ENCODE data around the gene FAM114A1.

FAM114A1 gene

DNA sequence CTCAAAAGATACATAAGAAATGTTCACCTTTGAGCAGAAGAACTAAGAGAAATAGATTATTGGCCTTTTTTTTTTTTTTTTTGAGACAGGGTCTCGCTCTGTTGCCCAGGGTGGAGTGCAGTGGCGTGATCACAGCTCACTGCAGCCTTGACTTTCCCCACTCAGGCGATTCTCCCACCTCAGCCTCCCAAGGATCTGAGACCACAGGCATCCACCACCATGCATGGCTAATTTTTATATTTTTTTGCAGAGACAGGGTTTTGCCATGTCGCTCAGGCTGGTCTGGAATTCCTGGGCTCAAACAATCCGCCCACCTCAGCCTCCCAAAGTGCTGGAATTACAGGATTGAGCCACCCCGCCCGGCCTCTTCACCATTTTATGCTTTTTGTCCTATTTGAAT is 8.1 kb upstream of the FAM114A1 start:
- no peak for DNase-seq

DNA sequence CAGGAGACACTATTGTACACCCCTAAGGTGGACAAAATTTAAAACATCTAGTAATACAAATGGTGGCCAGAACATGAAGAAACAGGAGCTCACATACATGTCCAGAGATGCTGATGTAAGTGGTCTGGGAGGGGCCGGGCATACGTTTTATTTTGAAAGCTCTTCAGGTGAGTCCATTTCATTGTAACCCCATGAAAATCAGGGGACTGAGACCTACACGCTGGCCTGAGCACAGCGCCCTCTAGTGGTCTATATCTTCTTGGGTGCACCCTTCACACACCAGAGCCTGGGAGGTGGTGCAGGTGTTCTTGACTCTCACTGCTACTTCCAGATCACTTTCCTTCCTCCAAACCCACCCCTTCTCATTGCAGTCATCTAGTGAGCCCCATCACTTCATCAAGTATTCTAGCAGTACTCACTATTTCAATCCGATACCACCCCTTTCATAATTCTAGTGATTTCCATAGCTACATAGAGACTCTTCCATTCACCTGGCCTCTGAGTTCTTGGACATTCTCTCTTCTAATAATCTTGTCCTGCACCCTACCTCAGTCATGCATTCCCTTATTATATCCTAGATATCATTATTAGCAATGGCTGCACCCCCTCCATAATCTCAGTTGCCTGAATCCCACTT is 6.7 kb upstream of the FAM114A1 start:
- DNase-seq: peak in 1 of 2 donors; percentile 10

DNA sequence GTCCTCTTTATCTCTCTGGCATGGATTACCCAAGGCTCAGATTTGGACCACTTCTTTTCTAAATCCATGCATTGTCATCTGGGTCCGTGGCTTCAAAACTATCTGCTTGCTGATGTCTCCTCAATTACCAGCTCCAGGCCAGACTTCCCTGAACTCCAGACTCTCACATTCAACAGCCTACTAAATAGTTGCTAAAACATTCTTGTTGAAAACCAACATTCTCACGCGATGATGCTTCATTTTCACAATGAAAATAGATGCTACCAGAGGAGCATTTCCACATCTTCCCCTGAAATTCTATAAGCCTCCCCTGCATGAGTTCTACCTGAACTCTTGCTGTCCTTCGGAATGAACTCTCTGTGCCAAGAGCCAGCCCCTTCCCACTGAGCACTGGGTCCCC is 5.8 kb upstream of the FAM114A1 start:
- DNase-seq: no peak

DNA sequence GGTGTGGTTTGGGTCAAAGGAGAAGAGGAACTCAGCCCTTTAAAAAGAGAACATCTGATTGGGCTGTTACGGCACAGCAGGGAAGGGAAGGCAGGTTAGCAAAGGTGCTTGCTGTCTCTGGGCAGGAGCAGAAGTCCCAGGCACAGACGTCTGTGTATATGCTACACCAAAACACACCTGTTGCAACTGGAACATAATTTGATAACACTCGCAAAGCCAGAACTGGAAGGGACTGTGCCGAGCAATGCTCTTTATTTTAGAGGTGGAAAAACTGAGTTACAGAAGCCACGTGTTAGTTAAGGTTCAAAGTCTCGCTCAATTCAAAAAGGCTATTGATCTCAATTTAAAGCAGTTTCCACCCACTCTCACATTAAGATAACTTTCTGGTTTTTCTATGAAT is 2.2 kb upstream of the FAM114A1 start:
- DNase-seq: no peak

DNA sequence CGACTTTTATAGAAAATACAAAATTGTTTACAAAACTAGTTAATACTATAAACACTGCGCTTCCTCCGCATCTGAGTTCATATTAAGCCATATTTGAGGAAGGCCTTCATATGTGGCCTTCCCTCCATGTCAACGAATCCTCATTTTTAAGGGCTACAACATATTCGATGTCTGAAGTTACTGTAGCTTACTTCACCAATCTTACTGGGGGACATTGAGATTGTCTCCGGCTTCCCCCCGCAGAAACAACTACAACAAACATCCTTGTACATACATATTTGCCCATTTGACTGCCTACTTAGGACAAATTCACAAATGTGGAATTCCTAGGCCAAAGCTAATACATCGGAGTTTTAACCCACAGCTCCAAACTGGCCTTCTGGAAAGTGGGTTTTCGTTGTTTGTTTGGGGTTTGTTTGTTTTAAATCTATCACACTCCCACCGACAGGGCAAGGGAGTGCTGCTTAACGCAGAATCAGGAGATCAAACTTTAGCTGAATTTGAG is 581 bp upstream of the FAM114A1 start:
- DNase-seq: no peak

DNA sequence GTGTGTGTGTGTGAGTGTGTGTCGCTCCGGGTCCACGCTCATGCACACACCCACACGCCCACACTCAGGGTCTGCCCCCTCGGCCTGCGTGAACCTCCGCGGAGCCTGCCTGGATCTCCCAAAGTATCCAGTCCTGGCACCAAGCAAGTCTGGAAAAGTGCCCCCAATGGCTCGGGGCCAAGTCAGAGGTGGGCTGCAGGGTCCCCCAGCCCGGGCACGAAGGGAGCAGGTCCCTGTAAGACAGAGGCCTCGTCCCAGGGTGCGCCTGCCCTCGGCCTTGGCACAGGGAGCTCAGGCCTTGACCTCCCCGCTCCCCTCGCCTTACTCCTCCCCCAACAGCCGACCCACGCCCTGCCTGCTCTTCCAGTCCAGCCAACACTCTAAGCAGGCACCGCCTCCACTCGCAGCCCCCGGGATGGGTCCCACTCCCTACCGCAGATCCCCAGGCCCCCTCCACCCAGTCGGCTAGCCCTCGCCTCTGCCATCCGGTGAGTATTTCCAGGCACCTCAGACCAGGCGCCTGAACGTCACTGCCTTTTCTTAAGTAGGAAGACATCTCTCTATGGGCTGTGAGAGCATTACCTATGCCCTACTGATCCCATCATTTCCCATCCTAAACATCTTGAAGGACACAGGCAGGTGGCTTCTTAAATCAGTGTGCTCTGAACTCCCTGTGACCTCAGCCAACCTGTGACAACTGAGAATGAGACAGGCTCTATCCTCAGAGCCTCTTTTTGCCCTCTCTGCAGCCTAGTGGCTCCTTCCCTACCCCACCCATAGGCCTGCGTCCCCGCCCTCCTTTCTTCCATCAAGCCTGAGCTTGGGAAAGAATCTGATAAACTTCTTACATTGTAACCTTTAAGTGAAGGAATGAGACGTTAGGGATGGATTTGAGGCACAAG is 704 bp downstream of the FAM114A1 start:
- DNase-seq: no peak

DNA sequence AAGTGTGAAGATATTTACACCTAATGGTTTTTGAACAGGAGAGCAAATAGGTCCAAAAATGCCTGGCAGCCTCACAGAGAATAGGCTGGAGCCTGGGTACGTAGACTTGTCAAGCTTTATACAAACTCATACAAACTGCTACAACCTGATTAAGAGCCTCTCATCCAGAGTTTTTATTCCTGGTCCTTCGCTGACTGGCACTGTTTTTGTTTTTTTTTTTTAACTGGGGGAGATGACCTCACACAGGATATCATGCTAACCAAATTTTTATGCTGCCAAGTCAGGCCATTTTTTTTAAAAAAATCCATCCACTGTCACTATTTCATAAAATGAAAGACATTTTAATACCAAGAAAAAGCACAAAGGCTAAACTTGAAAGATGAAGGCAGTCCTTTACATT is 1.9 kb downstream of the FAM114A1 start:
- DNase-seq: no peak

DNA sequence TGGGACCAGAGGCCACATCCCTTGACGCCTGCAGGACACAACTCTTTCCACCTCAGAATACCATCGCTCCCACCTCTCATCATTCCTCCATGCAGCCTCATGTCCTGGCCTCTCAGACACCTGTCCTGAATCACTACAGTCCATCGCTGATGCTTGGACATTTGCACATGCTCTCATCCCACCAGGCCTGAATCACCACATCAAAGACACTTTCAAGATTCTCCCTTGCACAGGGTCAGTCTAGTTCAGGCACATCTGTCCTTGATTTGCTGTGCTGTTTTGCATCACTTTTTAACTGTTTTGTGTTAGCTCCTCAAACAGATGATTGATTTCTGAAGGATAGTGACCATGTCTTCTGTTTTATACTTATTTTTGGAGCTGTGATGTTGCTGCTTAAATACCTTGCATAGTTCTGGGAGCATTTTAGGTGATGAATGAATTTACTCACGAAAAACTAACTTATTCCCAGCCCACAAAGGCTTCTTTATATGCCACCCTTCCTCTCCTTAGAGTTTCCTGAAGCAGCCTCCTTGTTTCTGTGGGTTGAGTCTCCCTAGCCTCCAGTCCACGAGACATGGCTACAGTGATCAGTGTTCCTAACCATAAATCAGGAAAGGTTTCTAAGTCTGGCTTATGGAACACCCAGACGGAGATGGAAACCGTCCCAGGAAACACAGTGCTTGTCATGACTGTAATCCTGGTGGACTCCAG is 2.6 kb downstream of the FAM114A1 start:
- DNase-seq: no peak

DNA sequence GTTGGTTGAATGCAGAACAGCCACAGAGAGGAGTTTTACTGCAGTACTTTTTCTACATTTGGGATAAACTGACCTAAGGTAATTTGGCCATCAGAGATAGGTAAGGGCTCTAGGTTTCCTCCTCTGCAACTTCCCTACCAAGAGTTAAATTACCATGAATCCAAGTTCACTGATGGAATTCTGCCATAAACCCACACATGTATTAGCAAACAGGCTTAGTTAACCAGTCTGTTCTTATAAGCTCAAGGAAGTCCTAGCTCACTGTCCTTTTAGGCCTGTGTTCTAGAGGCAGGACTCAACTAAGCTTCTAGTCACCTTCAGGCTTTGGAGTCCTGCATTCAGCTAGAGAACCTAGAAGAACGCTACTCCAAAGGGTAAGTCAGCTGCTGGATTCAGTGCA is 4.0 kb downstream of the FAM114A1 start:
- DNase-seq: no peak

DNA sequence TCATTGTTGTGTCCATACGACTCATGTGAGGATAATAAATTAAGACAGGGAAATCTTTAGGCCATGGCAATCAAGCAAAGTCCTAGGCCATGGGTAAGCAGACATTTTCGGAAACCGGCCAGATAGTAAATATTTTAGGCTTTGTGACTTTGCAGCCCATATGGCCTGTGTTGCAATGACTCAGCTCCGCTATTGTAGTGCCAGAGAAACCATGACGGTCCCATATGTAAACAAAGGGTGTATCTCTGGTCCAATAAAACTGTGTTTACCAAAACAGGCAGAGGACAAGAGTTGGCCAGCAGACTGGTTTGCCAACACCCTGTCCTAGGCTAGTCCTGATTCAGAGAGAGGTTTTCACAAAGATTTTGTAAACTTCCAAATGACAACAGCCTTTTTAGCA is 5.0 kb downstream of the FAM114A1 start:
- DNase-seq: no peak

DNA sequence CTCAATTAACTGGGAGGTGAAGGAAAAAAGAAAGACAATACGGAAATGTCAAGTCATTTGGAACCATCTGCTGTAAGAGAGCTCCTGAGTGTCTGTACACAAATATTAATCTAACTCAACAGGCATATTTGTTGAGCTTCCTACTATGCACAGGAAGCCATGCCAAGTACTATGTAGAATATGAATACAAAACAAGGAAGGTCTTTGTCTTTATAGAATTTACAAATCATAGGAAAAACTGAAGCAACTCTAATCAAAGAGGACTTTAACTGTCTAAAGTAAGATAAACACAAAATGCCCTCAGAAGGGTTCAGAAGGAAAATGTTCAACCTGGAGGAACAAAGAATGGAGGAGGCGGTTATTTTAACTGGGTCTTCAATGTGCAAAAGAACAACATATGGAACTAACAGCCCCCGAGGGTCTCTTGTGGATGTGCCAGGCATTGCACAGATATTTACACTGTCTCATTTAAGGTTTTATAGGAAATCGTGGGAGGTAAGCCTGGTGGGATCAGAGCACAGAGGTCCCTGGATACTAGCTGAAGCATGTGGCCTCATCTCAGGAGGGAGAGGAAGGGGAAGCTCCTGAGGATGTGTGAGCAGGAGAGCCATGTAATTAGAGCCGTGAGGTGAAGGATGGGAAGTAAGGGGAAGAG is 5.8 kb downstream of the FAM114A1 start:
- no peak for DNase-seq

DNA sequence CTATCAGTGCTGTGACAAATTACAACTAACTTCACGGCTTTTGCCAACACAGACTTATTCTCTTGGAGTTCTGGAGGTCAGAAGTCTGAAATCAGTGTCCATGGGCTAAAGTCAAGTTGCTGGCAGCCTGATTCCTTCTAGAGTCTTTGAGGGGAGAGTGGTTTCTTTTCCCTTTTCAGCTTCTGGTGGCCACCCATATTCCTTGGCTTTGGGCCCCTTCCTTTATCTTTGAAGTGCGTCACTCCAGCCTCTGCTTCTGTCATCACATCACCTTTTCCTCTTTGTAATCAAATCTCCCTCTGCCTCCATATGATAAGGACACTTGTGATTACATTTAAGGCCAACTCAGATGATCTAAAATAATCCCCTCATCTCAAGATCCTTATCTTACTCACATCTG is 9.0 kb downstream of the FAM114A1 start:
- no peak for DNase-seq

DNA sequence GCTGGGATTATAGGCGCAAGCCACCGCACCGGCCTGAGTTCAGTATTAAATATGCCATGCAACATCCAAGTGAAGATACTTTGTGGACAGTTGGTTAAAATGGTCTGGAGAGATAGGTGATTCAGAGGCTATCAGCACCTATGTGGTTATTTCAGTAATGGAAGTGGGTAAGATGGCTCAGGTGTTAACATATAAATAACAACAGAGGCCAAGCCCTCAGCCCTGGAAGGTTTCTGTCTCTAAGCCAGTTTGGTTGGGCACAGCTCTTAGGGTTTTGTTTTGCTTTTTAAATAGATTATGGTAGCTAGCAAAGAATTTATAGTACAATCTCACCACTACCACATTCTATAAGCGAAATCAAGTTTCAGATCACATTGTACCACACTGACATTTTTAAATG is 16.6 kb downstream of the FAM114A1 start:
- DNase-seq: no peak

DNA sequence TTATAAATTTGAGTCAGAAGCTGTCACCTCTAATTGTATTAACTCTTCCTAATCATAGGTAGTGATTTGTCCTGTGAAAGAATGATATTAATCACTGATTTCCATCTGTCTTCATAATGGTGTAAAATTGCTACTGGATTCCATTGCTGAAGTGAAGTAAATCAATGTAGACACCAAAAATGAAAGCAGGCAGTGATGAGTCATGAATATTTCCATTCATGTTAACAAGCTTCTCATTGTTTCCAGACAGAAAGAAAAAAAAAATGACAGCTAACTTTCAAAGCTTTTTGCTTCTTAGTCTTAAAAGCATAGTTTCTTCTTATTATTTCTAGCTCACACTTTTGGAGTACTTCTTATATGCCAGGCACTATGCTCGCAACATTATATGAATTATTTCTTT is 21.5 kb downstream of the FAM114A1 start:
- DNase-seq: peak in 1 of 2 donors; percentile 70

DNA sequence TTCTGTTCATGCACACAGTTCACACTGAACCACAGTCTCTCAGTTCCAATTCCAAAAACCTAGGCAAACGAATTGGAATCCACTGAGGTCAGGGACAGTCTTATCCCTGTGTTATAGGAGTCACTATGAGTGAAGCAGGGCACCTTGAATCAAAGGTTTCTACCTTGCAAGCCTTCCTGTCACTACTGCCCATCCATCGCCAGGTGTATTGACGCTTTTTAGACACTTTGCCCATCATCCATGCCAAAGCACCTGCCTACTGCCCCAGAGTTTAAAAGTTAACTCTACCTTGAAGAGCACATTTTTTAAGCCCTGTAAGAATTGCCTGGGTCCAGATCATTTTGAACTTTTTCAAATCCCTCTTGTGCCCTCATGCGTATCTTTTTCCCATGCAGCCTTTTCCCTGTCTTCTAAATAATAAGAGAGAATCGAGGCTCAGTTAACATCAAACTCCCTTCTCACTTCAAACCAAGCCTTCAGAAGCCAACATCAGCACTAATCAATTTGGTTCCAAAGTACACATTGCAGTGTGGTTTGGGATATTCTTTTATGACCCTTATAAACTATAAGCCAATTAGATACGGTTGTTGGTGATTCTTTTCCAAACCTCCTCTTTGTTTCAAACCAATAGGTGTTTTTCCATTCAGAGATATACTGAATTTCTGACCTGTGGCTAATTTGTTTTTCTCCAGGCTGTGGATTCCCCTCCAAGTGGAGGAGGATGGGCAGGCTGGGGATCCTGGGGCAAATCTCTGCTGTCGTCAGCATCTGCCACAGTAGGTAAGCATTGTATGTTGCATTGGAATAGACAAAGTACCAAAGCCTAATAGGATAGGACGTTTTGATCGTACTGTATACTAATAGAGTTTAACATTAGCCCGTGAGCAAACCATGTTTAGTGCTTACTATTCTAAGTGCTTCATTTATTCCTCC is 23.7 kb downstream of the FAM114A1 start:
- no peak for DNase-seq

DNA sequence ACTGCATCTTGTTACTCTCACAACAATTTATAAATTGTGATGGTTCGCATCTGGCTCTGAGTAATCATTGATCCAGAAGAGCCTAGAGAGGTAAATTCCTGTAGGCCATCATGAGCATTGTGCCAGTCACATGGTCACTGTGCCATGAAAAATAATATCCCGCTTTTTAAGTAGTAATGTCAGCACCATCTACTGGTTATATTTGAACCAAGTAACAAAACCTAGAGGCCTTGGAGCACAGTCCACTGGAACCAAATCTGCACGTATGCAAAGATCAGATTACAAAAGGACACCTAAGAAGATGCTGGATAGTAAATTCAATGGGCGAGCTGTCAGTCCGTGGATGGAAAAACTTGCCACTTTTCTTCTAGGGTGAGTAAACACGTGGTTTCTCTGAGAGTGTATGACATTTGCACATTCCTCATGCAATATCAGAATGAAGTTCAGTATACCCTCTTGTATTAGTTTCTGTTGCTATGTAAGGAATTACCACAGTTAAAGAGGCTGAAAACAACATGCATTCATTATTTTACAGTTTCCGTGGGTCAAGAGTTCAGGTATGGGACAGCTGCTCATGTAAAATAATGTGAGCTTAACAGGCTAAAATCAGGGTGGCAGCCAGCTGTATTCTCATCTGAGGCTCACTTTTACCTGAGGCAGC is 26.8 kb downstream of the FAM114A1 start:
- no peak for DNase-seq

DNA sequence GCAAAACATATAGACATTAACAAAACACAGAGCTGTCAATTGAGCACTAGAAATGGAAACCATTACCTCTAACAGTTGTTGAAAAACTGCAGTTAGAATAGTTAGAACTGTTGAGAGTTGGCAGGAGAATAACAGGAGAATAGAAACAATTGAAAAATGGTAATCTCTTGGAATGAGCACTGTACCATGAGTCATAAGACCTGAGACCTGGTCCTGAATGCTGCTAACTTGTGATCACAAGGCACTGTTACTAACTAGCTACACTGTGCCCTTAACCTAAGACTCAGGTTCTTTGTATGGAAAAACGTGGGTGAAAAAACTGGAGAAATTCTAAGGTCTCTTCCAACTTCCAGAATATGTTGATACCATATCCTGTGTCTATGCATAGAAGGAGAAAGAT is 29.3 kb downstream of the FAM114A1 start:
- no peak for DNase-seq

DNA sequence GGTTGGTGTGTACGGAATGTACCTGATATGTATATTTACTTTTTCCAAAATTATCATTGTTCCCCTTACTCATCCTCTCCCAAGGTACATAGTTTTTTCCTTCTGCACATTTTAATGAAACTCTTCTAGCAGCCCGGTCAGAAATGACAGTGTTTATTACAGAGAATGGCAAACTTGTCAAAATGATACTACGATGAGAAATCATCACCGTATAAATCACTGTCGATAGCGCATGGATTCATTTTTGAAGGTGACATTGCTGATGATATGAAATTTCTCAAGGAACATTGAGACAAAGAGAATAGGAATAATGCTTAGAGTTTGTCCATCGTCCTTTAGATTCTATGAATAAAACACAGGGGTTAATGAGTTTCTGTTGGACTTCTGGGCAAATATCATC is 30.6 kb downstream of the FAM114A1 start:
- no peak for DNase-seq

DNA sequence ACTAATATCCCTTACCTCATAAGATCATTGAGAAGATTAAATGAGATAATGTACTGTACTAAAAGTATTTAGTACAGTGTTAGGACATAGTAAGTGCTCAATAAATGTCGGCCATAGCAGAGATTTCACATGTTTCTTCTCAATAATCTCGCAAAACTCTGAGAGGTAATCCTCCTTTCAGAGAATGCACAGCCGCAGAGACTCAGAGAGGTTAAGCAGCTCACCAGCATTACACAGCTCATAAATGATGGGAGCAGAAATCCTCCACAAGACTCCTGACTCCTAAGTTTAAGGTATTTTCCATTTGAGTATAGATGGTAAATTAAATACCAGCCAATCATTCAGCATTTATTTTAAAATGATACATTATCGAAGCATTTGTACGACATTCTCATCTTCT is 34.6 kb downstream of the FAM114A1 start:
- DNase-seq: no peak

DNA sequence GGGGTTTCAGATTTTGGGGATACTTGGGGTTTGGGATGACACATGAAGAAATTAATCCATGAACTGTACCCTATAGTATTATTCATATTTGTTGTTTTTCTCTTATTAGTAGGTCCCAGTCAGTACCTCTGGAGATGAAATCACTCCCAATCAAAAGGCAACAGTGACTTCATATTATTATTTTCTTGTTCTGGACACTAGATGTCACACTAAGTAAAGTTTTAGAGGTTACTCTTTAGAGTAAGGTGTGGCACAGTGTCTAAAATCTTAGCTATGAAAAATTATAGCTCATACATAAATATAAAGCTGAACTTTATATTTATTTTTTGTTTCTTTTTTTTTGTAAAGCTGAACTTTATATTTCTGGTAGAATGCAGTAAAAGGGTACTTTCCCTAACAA is 35.1 kb downstream of the FAM114A1 start:
- DNase-seq: peak in 1 of 2 donors; percentile 52

DNA sequence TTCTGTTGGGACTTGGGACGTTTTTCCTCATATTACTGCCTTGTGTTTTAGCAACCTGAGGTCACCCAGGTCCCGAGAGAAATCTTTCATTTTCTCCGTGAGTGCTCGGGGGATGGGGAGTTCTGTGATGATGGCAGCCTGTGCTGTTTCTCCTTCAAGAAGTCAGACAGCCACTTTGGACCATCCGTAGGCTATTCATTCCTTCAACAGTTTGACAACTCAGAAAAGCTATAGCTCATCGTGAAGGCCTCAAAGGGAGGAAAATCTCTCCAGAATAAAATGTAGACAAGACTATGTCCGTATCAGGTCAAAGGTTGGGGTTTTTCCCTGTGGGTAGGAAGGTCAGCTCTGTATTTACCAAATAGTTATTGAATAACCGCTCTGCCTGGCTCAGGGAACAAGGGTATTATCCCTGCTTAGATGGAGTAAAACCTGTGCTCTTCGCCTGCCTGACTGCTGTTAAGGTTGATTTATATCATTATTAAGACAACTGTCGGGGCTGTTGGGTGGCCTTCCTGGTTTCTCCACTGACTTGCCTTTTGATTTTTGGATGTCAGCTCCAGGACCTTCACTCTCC is 36.6 kb downstream of the FAM114A1 start:
- DNase-seq: no peak

Data from bone marrow (tissue), 2 donors.